ENCODE data around the gene DOLK.

Gene DOLK

DNA sequence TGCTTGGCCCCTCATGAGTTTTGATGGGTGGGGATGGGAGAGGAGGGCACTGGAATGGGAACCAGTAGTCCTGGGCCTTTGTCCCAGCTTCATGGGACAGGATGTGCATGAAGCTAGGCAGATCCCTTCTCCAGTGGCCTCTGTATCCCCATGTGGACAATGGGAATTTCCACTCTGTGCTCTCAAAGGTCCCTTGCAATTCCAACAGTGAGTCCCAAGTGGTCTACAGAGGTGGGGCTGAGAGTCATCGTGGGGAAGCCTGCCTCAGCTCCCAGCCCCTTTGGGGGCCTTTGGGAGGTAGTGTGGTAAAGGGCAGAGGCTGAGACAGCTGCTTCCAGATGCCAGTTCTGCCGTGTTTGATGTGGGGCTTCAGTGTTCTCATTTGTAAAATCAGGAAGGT is 28.5 kb downstream of the DOLK start:
- Mint-ChIP-seq H3K4me1 (ENCODE audit: low read depth) (peaks cover 18% of the 10 kb centered on the region), H3K27me3 (no peaks in the 10 kb centered on the region), H3K27ac (peak overlapping the region; percentile 68), H3K9me3 (ENCODE audit: low read depth) (no peaks in the 10 kb centered on the region), H3K36me3 (no peaks in the 10 kb centered on the region), H3K4me3 (no peak overlapping the region)

DNA sequence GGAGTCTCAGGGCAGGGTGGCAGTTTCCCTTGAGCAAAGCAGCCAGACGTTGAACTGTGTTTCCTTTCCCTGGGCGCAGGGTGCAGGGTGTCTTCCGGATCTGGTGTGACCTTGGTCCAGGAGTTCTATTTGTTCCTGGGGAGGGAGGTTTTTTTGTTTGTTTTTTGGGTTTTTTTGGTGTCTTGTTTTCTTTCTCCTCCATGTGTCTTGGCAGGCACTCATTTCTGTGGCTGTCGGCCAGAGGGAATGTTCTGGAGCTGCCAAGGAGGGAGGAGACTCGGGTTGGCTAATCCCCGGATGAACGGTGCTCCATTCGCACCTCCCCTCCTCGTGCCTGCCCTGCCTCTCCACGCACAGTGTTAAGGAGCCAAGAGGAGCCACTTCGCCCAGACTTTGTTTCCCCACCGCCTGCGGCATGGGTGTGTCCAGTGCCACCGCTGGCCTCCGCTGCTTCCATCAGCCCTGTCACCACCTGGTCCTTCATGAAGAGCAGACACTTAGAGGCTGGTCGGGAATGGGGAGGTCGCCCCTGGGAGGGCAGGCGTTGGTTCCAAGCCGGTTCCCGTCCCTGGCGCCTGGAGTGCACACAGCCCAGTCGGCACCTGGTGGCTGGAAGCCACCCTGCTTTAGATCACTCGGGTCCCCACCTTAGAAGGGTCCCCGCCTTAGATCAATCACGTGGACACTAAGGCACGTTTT is 30.1 kb downstream of the DOLK start:
- H3K4me3 Mint-ChIP-seq = no peak overlapping the region
- no peaks in the 10 kb centered on the region for H3K27me3 Mint-ChIP-seq
- no peak overlapping the region for H3K27ac Mint-ChIP-seq
- H3K4me1 Mint-ChIP-seq (ENCODE audit: low read depth) = peaks cover 24% of the 10 kb centered on the region
- peaks cover 3% of the 10 kb centered on the region for H3K36me3 Mint-ChIP-seq
- H3K9me3 Mint-ChIP-seq (ENCODE audit: low read depth) = no peaks in the 10 kb centered on the region

DNA sequence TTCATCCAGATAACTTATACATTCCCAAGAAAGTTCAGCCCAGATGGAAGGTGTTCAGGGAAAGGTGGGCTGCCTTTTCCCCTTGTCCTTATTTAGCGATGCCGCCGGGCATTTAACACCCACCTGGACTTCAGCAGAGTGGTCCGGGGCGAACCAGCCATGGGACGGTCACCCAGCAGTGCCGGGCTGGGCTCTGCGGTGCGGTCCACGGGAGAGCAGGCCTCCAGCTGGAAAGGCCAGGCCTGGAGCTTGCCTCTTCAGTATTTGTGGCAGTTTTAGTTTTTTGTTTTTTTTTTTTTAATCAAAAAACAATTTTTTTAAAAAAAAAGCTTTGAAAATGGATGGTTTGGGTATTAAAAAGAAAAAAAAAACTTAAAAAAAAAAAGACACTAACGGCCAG is 30.7 kb downstream of the DOLK start:
- Mint-ChIP-seq H3K4me3 (no peak overlapping the region), H3K27me3 (no peaks in the 10 kb centered on the region), H3K27ac (no peak overlapping the region)

DNA sequence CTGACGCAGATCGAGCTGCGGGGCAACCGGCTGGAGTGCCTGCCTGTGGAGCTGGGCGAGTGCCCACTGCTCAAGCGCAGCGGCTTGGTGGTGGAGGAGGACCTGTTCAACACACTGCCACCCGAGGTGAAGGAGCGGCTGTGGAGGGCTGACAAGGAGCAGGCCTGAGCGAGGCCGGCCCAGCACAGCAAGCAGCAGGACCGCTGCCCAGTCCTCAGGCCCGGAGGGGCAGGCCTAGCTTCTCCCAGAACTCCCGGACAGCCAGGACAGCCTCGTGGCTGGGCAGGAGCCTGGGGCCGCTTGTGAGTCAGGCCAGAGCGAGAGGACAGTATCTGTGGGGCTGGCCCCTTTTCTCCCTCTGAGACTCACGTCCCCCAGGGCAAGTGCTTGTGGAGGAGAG is 31.2 kb downstream of the DOLK start:
- Mint-ChIP-seq H3K27ac (no peak overlapping the region), H3K27me3 (no peaks in the 10 kb centered on the region), H3K36me3 (peaks cover 3% of the 10 kb centered on the region), H3K9me3 (ENCODE audit: low read depth) (no peaks in the 10 kb centered on the region), H3K4me3 (no peak overlapping the region), H3K4me1 (ENCODE audit: low read depth) (peaks cover 29% of the 10 kb centered on the region)

More for the DNA sequence above, 30.7 kb downstream of the DOLK start:
- peaks cover 28% of the 10 kb centered on the region for H3K4me1 Mint-ChIP-seq (ENCODE audit: low read depth)
- H3K9me3 Mint-ChIP-seq (ENCODE audit: low read depth) = no peaks in the 10 kb centered on the region
- peaks cover 3% of the 10 kb centered on the region for H3K36me3 Mint-ChIP-seq

DNA sequence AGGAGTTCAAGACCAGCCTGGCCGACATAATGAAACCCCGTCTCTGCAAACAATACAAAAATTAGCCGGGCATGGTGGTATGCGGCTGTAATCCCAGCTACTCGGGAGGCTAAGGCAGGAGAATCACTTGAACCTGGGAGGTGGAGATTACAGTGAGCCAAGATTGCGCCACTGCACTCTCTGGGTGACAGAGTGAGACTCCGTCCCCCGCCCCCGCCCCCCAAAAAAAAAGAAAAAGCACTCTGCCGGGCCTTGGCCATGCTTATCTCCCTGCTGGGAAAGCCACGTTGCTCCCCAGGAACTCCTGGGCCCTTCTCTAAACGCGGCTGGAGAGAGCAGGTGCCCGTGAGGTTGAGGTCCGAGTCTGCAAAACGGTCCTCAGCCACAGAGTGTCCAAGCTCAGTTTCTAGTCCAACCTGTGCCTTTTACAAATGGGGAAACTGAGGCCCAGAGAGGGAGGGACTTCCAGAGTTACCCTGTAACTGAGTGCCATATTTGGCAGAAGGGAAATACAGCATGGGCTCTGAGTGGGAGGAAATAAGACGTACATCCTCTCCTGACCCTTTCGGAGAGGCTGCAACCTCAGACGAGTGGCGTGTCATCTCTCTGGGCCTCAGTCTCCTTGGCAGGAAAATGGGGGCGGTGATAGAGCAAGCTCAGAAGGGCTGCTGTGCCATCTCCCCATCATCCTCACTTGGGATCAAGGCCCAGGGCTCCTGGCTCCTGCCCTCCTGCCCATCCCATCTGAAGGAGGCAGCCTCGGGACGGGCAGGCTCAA is 33.2 kb downstream of the DOLK start:
- Mint-ChIP-seq H3K9me3 (ENCODE audit: low read depth) (no peaks in the 10 kb centered on the region), H3K4me3 (no peak overlapping the region), H3K36me3 (peaks cover 3% of the 10 kb centered on the region), H3K27me3 (no peaks in the 10 kb centered on the region), H3K4me1 (ENCODE audit: low read depth) (peaks cover 39% of the 10 kb centered on the region), H3K27ac (no peak overlapping the region)

DNA sequence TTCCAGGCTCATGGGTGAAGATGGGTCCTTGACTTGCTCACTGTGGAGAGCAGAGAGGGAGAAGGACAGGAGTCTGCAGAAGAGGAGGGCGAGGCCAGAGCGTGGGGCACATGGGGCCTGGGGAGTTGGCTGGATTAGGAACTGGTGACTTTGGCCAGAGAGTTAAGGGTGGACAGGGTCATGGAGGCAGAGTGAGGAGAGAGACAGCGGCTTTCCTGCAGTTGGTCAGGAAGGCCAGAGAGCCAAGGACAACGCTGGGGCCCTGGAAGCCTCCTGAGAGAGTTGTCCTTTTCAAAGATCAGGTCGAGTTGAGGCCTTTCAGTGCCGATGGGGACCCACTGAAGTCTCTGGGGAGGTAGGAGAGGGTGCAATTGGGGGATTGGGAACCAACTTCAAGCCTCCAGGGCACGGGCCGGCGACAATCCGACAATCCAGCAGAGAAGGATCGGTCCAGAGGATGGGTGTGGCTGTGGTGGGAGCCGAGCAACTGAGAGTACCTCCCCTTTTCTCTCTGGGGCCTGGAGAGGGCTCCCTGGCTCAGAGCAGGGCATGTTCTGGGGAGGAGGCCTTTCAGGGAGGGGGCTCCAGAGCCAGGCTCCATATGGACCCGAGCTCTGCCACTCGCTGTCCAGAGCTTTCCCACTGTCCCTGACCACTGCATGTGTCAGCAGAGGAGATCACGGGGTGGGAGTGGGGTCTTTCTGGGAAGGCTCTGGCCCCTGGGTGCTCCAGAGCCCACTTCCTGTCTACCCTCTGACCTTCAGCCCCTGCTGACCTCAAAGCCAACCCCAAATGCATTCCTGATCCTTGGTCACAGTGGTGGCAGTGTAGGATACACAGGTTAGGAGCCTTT is 34.1 kb downstream of the DOLK start:
- Mint-ChIP-seq H3K36me3 (peaks cover 7% of the 10 kb centered on the region), H3K9me3 (ENCODE audit: low read depth) (no peaks in the 10 kb centered on the region), H3K27me3 (no peaks in the 10 kb centered on the region), H3K4me3 (peak overlapping the region; percentile 9), H3K4me1 (ENCODE audit: low read depth) (peaks cover 43% of the 10 kb centered on the region), H3K27ac (peak overlapping the region; percentile 69)

DNA sequence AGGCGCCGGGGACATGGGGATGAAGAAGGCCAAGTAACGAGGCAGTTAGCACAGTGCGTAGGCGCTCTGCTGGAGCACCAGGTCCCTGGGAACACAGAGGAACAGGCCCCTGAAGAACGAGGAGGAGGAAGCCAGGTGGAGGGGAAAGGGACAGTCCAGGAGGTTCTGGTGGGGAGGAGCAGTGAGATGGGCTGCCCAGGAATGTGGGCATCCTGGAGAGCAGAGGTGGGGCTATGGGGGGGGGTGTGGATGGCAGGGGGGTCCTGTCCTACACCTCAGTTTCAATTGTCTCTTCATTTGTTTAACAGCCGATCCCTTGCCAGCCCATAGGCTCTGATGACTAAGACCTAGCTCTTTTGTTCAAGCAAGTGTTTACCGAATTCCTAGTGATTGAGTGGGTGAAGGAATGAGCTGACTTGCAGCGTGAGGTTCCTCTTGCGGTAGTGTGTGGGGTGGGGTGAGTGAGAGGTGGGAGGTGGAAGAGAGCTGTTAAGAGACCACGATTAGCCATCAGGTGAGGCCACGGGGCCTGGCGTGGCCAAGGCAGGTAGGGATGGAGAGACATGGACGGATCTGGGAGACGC is 35.0 kb downstream of the DOLK start:
- H3K4me1 Mint-ChIP-seq (ENCODE audit: low read depth) = peaks cover 47% of the 10 kb centered on the region
- H3K27ac Mint-ChIP-seq = peak overlapping the region; percentile 69
- peak overlapping the region; percentile 9 for H3K4me3 Mint-ChIP-seq
- H3K36me3 Mint-ChIP-seq = peaks cover 11% of the 10 kb centered on the region
- H3K9me3 Mint-ChIP-seq (ENCODE audit: low read depth) = no peaks in the 10 kb centered on the region
- no peaks in the 10 kb centered on the region for H3K27me3 Mint-ChIP-seq

DNA sequence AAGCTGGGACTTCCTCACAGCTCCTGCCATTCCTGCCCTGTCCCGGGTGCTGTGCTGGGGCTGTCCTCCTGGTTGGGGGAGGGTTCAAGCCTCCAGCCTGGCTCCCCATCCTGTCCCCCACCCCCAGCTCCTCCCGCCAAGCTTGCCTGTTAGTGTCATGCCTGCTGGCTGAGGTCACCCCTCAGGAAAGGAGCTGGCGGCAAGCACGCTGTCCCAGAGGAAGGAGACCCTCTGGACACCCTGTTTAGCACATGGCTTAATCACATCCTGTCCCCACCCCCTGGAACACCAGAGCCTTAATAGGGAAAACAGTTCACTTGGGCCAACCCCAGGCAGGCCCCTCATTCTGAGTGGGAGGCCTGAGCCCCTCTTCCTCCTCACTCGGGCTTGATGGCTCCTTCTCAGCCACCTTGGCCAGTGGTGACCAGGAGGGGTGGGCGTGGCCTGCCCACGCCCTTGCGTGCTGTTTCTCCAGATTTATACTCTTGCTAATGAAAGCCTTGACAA is 35.8 kb downstream of the DOLK start:
- Mint-ChIP-seq H3K27me3 (no peaks in the 10 kb centered on the region), H3K4me3 (no peak overlapping the region), H3K9me3 (ENCODE audit: low read depth) (no peaks in the 10 kb centered on the region), H3K4me1 (ENCODE audit: low read depth) (peaks cover 49% of the 10 kb centered on the region), H3K27ac (peak overlapping the region; percentile 28), H3K36me3 (peaks cover 11% of the 10 kb centered on the region)

DNA sequence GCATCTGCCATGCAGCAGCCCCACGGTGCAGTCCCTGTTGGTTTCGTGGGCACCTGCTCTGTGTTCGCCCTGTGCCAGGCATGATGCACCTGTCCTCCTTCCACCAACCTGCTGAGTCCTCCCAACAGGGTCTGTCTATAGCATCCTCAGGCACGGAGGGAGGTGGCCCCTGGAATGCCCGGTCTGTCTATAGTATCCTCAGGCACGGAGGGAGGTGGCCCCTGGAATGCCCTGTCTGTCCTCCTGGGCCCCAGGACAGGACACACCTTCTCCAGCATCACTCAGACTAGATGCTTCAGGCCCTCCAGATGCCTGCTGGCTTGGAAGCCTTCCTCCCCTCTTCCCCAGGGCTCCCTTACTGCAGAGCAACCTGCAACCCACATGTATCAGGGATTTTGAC is 36.5 kb downstream of the DOLK start:
- Mint-ChIP-seq H3K9me3 (ENCODE audit: low read depth) (no peaks in the 10 kb centered on the region), H3K4me1 (ENCODE audit: low read depth) (peaks cover 51% of the 10 kb centered on the region), H3K27ac (peak overlapping the region; percentile 54), H3K27me3 (no peaks in the 10 kb centered on the region), H3K4me3 (no peak overlapping the region), H3K36me3 (peaks cover 11% of the 10 kb centered on the region)

DNA sequence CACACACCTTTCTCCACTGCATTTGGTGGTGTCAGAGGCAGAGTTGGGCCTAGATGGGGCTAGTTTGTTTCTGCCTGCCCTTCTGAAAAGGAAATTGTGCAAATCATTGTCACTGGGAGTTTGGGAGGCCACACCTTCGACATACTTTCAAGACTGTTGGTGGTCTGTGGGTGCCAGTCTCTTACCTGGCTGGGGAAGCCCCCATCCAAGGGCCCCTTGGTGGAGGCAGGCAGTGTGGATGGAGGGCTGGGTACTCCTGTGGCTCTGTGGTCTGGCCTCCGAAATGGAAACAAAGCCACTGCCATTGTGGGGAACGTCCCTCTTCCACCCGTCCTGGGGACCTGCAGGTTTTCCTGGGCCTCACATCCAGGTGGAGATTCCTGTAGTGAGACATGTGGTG is 37.5 kb downstream of the DOLK start:
- peaks cover 11% of the 10 kb centered on the region for H3K36me3 Mint-ChIP-seq
- no peak overlapping the region for H3K27ac Mint-ChIP-seq
- no peak overlapping the region for H3K4me3 Mint-ChIP-seq

DNA sequence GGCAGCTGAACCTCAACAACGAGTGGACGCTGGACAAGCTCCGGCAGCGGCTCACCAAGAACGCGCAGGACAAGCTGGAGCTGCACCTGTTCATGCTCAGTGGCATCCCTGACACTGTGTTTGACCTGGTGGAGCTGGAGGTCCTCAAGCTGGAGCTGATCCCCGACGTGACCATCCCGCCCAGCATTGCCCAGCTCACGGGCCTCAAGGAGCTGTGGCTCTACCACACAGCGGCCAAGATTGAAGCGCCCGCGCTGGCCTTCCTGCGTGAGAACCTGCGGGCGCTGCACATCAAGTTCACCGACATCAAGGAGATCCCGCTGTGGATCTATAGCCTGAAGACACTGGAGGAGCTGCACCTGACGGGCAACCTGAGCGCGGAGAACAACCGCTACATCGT is 39.0 kb downstream of the DOLK start:
- Mint-ChIP-seq H3K27me3 (no peaks in the 10 kb centered on the region), H3K9me3 (ENCODE audit: low read depth) (no peaks in the 10 kb centered on the region), H3K4me1 (ENCODE audit: low read depth) (peaks cover 59% of the 10 kb centered on the region), H3K36me3 (peaks cover 11% of the 10 kb centered on the region), H3K4me3 (no peak overlapping the region), H3K27ac (no peak overlapping the region)

More for the DNA sequence above, 37.5 kb downstream of the DOLK start:
- H3K9me3 Mint-ChIP-seq (ENCODE audit: low read depth) = no peaks in the 10 kb centered on the region
- no peaks in the 10 kb centered on the region for H3K27me3 Mint-ChIP-seq
- peaks cover 57% of the 10 kb centered on the region for H3K4me1 Mint-ChIP-seq (ENCODE audit: low read depth)

DNA sequence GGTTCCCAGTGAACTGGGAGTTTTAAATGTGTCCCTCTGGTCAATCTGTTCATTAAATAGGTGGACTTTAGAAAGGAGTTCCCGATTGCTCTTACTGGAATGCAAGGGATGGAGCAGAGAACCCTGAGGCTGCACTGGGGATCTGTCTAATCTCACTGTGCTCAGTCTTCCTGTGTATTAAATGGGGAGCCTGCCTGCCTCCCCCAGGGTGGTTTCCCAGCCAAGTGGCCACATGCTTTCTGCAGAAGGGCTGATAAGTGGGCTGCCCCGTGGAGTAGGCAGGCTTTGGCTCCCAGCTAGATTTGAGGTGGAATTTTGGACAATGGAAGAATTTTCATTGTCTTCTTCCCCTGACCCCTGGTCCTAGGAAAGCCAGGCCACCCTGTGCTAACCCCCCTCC is 40.7 kb downstream of the DOLK start:
- Mint-ChIP-seq H3K36me3 (peaks cover 8% of the 10 kb centered on the region), H3K4me3 (no peak overlapping the region), H3K9me3 (ENCODE audit: low read depth) (no peaks in the 10 kb centered on the region), H3K4me1 (ENCODE audit: low read depth) (peaks cover 58% of the 10 kb centered on the region), H3K27ac (peak overlapping the region; percentile 77), H3K27me3 (no peaks in the 10 kb centered on the region)

DNA sequence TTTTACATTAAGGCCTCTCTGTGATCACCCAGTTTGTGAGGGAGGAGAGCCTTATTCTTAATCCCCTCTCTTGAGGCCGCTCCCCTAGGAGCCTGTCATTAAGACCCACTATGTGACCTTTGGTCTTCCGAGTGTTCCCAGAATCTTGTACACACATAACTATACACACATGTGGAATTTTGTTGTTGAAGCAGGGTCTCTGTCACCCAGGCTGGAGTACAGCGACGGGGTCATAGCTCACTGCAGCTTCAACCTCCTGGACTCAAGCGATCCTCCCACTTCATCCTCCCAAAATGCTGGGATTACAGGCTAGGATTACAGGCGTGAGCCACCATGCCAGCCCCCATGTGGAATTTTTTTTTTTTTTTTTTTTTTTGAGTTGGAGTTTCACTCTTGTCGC is 41.4 kb downstream of the DOLK start:
- Mint-ChIP-seq H3K4me1 (ENCODE audit: low read depth) (peaks cover 58% of the 10 kb centered on the region), H3K27ac (peak overlapping the region; percentile 61), H3K27me3 (no peaks in the 10 kb centered on the region), H3K9me3 (ENCODE audit: low read depth) (no peaks in the 10 kb centered on the region), H3K36me3 (peaks cover 8% of the 10 kb centered on the region), H3K4me3 (no peak overlapping the region)

DNA sequence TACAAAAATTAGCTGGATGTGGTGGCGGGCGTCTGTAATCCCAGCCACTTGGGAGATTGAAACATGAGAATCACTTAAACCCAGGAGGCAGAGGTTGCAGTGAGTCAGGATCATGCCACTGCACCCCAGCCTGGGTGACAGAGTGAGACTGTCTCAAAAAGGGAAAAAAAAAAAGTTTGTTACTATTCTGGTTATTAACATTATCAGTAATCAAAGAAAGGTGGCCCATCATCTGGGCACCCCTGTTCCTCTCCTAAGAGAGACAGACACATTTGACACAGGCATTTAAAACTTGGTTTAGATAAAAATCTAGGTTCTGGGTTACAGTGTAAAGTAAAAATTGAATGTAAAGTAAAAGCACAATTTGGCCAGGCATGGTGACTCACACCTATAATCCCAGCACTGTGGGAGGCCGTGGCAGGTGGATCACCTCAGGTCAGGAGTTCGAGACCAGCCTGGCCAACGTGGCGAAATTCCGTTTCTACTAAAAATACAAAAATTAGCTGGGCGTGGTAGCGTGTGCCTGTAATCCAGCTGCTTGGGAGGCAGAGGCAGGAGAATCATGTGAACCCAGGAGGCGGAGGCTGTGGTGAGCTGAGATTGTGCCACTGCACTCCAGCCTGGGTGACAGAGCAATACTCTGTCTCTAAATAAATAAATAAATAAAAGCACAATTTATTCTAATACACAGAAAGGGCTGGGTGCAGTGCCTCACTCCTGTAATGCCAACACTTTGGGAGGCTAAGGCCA is 43.4 kb downstream of the DOLK start:
- peak overlapping the region; percentile 79 for H3K27ac Mint-ChIP-seq
- H3K4me1 Mint-ChIP-seq (ENCODE audit: low read depth) = peaks cover 67% of the 10 kb centered on the region
- H3K9me3 Mint-ChIP-seq (ENCODE audit: low read depth) = no peaks in the 10 kb centered on the region
- H3K4me3 Mint-ChIP-seq = no peak overlapping the region
- H3K36me3 Mint-ChIP-seq = peaks cover 6% of the 10 kb centered on the region
- H3K27me3 Mint-ChIP-seq = no peaks in the 10 kb centered on the region
